Smooth muscle cell (in vitro differentiated cells): ENCODE measurements around the gene SLC25A39. TPM values are rescaled to one million over a fixed set of nuclear protein-coding genes. Genes with fewer than 3 reads are reported as not detected.

Experiments used
- DNase-seq: peaks from one replicate; lab custom pipeline; 2025; ENCODE audit not compliant: unreplicated experiment; lab: John Stamatoyannopoulos, UW
- H2AFZ ChIP-seq: fragments of 200-600 bp; sonication (generic); 2 replicates; pipeline ENCODE4 v1.6.0; 2016; ENCODE audit warnings: antibody characterized with exemption, low read depth, mild to moderate bottlenecking
- H3F3A ChIP-seq: fragments of 200-600 bp; sonication (generic); 2 replicates; pipeline ENCODE4 v1.6.0; 2017; ENCODE audit warnings: antibody characterized with exemption, low read depth
- H3K27ac ChIP-seq: fragments of 200-600 bp; sonication (generic); 2 replicates; pipeline ENCODE4 v1.5.1; 2016; ENCODE audit warnings: low read depth, mild to moderate bottlenecking
- H3K27me3 ChIP-seq: fragments of 200-600 bp; sonication (generic); 2 replicates; pipeline ENCODE4 v1.6.1; 2016; ENCODE audit warnings: low read depth, mild to moderate bottlenecking
- H3K36me3 ChIP-seq: fragments of 200-600 bp; sonication (generic); 2 replicates; pipeline ENCODE4 v1.5.1; 2016; ENCODE audit warnings: low read depth
- H3K4me1 ChIP-seq: fragments of 200-600 bp; sonication (generic); 2 replicates; pipeline ENCODE4 v1.5.1; 2016; ENCODE audit warnings: low read depth
- H3K4me2 ChIP-seq: fragments of 200-600 bp; sonication (generic); 2 replicates; pipeline ENCODE4 v1.6.0; 2016; ENCODE audit warnings: mild to moderate bottlenecking
- H3K4me3 ChIP-seq: fragments of 200-600 bp; sonication (generic); 2 replicates; pipeline ENCODE4 v1.5.1; 2016; ENCODE audit warnings: mild to moderate bottlenecking
- H3K79me2 ChIP-seq: fragments of 200-600 bp; sonication (generic); 2 replicates; pipeline ENCODE4 v1.6.0; 2016; ENCODE audit warnings: low read depth, mild to moderate bottlenecking
- H3K9ac ChIP-seq: fragments of 200-600 bp; sonication (generic); 2 replicates; pipeline ENCODE4 v1.6.0; 2016; ENCODE audit warnings: low read depth
- H3K9me3 ChIP-seq: fragments of 200-600 bp; sonication (generic); replicated peaks from 2 replicates; pipeline ENCODE4 v1.5.1; 2016; ENCODE audit warnings: low read depth
- H4K20me1 ChIP-seq: fragments of 200-600 bp; sonication (generic); 2 replicates; pipeline ENCODE4 v1.6.0; 2016; ENCODE audit warnings: low read depth
- CTCF ChIP-seq: fragments of 200-600 bp; sonication (generic); IDR thresholded peaks from 2 replicates; pipeline ENCODE4 v1.5.1; 2017; ENCODE audit warnings: borderline replicate concordance, mild to moderate bottlenecking, antibody characterized with exemption; ENCODE audit not compliant: insufficient read depth, poor library complexity, severe bottlenecking
- WGBS: methylation state at CpG from one replicate; pipeline ENCODE4 v1.1.7; 2016; ENCODE audit warnings: low lambda C conversion rate; 5-methylcytosine and 5-hydroxymethylcytosine counted together
- polyA plus RNA-seq: library from polyadenylated mRNA; unstranded; fragments of >200 nt; fragmentation: Nextera tagmentation; extraction: Ambion mirVana; gene quantifications from 2 replicates; pipeline ENCODE4 v1.2.1, GENCODE V29; 2016
- total RNA-seq: library from RNA; depleted of rRNA; stranded (reverse); fragments of >200 nt; gene quantifications from 2 replicates; pipeline ENCODE4 v1.2.3, GENCODE V29; 2014

The SLC25A39 gene
- total and polyA plus RNA-seq, 2 experiments from 2014 or later = 106 to 147 TPM

DNA sequence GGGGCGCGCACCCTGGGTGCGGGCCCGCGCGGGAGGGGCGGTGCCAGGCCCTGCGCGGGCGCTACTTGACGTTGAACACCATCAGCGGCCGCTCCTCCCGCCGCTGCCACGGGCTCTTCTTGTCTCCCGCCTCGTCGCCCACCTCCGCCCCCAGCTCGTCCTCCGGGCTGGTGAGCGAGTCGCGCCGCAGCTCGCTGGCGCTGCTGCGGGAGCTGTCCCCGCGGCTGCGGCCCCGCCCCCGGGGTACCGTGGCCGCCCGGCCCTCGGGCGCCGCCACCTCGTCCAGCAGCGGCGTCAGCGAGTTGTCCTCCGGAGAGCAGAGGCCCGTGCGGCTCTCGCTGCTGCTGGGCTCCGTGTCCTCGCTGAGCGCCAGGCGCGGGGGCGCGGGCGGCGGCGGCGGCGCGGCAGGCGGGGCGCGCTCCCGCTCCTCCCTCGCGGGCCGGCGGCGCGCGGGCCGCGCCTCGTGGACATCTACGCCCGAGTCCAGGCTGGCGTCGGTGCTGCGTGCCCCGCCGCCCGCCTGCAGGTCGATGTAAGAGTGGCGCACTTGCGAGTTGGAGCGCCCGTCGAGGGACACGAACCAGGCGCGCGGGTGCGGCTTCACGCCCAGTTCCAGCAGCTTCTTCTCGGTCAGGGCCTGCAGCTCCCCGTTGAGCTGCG lies 29.2 kb upstream of the SLC25A39 start:
- Histone ChIP-seq H3K9me3 (no peaks in the 10 kb centered on the region), H3K79me2 (no peaks in the 10 kb centered on the region), H3K36me3 (no peaks in the 10 kb centered on the region), H3K27me3 (no peaks in the 10 kb centered on the region), H3K4me3 (peak overlapping the region; percentile 55), H3K4me2 (peak overlapping the region; percentile 91), H3K27ac (no peak overlapping the region), H3F3A (peaks cover 7% of the 10 kb centered on the region), H3K4me1 (no peaks in the 10 kb centered on the region), H4K20me1 (peaks cover 11% of the 10 kb centered on the region), H3K9ac (no peak overlapping the region), H2AFZ (no peak overlapping the region)
- TF ChIP-seq CTCF = no peak
- DNase-seq = peak; percentile 44
- WGBS = 2% methylated on average over 50 of the region's 98 CpGs

- Histone ChIP-seq H3K4me3 (peak overlapping the region; percentile 55), H3K9me3 (no peaks in the 10 kb centered on the region), H3K36me3 (no peaks in the 10 kb centered on the region), H3K27ac (peak overlapping the region; percentile 35), H3K79me2 (no peaks in the 10 kb centered on the region), H3F3A (peaks cover 7% of the 10 kb centered on the region), H4K20me1 (peaks cover 5% of the 10 kb centered on the region), H3K9ac (no peak overlapping the region), H3K4me1 (no peaks in the 10 kb centered on the region), H3K27me3 (no peaks in the 10 kb centered on the region), H3K4me2 (peak overlapping the region; percentile 91), H2AFZ (no peak overlapping the region)
- no peak for DNase-seq
- WGBS = 88% methylated on average over 8 of the region's 22 CpGs
- TF ChIP-seq CTCF = no peak
Observed at GRCh38 chr17:44352828-44353671, 28.4 kb upstream of the SLC25A39 start.

DNA sequence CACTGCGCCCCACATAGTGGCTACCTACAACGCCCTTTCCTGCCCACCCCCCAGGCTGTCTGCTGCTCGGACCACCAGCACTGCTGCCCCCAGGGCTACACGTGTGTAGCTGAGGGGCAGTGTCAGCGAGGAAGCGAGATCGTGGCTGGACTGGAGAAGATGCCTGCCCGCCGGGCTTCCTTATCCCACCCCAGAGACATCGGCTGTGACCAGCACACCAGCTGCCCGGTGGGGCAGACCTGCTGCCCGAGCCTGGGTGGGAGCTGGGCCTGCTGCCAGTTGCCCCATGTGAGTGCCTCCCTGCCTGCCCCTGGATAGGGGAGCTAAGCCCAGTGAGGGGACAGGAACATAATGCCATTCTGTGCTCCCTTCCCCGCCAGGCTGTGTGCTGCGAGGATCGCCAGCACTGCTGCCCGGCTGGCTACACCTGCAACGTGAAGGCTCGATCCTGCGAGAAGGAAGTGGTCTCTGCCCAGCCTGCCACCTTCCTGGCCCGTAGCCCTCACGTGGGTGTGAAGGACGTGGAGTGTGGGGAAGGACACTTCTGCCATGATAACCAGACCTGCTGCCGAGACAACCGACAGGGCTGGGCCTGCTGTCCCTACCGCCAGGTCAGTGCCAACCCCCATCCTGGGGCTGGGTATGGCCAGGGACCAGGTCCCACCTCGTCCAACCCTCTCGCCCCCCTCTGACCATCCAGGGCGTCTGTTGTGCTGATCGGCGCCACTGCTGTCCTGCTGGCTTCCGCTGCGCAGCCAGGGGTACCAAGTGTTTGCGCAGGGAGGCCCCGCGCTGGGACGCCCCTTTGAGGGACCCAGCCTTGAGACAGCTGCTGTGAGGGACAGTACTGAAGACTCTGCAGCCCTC lies 27.6 kb upstream of the SLC25A39 start:
- DNase-seq = no peak
- Histone ChIP-seq H3K79me2 (no peaks in the 10 kb centered on the region), H3K4me2 (no peak overlapping the region), H3K4me1 (no peaks in the 10 kb centered on the region), H3K36me3 (no peaks in the 10 kb centered on the region), H3K27ac (no peak overlapping the region), H3K9me3 (no peaks in the 10 kb centered on the region), H3K4me3 (no peak overlapping the region), H3K9ac (no peak overlapping the region), H2AFZ (no peak overlapping the region), H3K27me3 (no peaks in the 10 kb centered on the region), H4K20me1 (peaks cover 3% of the 10 kb centered on the region), H3F3A (peaks cover 4% of the 10 kb centered on the region)
- 96% methylated on average over 36 of the region's 36 CpGs for WGBS
- no peak for TF ChIP-seq CTCF
